AG09319 (cell line): ENCODE results near the gene VSX1.

Experiments
- DNase-seq: peaks from one replicate; pipeline ENCODE4 v3.0.0-alpha.2; 2010; ENCODE audit warnings: low read depth; ENCODE audit errors: extremely low read depth
- TF ChIP-seq, protein P1 (sequence below): IDR thresholded peaks from 2 replicates; pipeline ENCODE4 v1.5.1; 2011; ENCODE audit warnings: low read depth, mild to moderate bottlenecking, inconsistent platforms, low read length, moderate library complexity

VSX1 gene

DNA sequence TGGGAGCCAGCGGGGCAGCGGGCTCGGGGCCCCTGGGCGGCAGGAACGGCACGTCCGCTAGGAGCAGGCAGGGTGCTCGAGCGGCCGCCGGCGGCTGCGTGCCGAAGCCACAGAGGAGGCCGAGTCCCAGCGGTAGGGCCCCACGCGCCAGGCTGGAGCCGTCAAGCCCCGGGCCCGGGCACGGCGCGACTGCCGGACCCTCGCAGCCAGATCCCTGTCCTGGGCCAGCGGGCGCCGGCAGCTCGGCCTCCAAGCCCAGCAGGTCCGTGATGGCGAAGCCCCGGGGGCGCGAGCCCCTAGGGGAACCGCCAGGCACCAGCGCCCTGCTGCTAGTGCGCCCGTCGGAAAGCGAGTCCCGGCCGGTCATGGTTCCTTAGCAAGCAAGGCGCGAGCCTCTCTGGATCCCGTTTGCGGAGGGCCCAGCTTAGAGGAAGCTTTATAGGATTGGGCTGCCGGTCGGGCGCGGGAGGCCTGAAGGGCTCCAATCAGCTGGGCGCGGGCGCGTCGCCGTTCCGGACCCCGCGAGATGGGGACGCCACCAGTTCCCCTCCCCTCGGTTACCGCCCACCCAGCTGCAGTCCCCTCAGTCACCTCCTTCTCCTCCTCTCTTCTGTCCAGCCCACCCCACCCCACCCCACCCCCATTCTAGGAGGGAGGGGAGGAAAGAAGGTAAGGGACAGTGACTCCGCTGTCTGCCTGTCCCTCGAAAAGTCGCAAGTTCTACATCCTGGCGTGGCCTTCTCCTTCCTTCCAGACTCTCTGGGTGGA, at the start of gene VSX1:
VSX1 (minus strand) TSS at position 412 of the 768 bp plus-strand sequence; CDS start at position 367, 45 bp downstream.
- TF ChIP-seq, protein P1, sequence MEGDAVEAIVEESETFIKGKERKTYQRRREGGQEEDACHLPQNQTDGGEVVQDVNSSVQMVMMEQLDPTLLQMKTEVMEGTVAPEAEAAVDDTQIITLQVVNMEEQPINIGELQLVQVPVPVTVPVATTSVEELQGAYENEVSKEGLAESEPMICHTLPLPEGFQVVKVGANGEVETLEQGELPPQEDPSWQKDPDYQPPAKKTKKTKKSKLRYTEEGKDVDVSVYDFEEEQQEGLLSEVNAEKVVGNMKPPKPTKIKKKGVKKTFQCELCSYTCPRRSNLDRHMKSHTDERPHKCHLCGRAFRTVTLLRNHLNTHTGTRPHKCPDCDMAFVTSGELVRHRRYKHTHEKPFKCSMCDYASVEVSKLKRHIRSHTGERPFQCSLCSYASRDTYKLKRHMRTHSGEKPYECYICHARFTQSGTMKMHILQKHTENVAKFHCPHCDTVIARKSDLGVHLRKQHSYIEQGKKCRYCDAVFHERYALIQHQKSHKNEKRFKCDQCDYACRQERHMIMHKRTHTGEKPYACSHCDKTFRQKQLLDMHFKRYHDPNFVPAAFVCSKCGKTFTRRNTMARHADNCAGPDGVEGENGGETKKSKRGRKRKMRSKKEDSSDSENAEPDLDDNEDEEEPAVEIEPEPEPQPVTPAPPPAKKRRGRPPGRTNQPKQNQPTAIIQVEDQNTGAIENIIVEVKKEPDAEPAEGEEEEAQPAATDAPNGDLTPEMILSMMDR, result no peak
- DNase-seq, result no peak

GRCh38 chr20:25129908-25130307, 48.0 kb upstream of the VSX1 start:
- TF ChIP-seq, protein P1, result no peak
- DNase-seq, result no peak

DNA sequence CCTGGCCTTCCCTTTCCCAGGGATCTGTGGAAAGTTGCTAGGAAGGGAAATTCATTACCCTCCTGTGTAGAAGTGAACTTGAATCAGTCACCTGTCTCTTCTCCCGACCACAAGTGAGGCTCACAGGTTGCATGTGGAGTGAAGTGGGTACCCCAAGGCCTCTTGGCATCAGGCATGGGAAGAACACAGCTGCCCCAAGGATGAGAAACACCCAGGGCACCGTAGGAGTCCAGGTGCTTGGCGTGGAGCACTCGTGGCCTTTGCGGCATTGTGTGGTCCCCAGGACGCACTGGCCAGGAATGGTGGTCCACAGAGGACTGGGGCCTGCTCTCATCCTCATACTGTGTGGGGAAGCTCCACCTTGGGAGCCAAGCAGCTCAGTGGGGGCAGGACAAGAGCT, 47.5 kb upstream of the VSX1 start:
- TF ChIP-seq, protein P1, result no peak
- DNase-seq, result no peak

DNA sequence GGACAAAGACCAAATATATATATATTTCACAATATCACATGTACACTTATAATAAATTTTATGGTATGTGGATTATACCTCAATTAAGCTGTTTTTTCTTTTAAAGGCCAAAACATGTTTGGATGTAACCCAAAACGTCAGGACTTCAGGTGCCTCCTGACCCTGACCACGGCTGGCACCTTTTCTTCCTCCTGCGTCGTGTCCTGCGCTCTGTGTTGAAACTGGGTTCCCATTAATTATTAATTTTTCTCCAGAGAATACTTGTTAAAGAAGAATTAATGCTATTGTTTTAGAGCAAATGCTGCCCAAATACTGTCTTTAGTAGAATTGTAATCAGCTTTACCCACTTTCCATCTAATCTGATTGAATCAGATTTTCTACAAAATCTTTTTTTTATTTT, 46.7 kb upstream of the VSX1 start:
- TF ChIP-seq, protein P1, result no peak
- no peak for DNase-seq

DNA sequence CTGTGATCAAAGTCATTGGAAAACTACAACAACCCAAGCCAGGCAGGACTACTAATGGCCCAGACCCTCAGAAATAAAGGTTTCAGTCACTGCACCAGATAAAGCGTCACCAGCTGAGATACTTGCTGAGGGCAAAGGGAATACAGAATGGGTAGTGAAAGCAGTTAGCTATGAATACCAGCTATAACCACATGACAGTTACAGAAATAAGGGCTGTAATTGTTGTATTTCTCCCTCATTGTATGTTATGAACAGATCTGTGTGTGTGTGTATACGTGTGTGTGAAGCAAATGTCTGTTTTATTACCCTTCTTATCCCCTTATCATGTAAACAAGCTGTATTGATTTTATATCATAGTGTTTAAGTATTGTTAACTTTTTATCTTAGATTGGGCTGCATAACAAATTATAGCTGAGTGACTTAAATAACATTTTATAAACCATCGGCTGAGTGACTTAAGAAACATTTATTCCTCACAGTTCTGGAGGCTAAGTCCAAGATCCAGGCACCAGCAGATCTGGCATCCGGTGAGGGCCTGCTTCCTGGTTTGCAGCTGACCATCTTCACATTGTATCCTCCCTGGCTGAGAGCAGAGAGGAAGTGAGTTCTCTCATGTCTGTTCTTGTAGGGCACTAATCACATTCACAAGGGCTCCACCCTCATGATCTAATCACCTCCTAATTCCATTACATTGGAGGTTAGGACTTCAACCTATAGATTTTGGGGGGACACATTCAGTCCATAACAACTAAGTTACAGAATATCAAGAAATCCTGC, 46.0 kb upstream of the VSX1 start:
- TF ChIP-seq, protein P1, result no peak
- no peak for DNase-seq

DNA sequence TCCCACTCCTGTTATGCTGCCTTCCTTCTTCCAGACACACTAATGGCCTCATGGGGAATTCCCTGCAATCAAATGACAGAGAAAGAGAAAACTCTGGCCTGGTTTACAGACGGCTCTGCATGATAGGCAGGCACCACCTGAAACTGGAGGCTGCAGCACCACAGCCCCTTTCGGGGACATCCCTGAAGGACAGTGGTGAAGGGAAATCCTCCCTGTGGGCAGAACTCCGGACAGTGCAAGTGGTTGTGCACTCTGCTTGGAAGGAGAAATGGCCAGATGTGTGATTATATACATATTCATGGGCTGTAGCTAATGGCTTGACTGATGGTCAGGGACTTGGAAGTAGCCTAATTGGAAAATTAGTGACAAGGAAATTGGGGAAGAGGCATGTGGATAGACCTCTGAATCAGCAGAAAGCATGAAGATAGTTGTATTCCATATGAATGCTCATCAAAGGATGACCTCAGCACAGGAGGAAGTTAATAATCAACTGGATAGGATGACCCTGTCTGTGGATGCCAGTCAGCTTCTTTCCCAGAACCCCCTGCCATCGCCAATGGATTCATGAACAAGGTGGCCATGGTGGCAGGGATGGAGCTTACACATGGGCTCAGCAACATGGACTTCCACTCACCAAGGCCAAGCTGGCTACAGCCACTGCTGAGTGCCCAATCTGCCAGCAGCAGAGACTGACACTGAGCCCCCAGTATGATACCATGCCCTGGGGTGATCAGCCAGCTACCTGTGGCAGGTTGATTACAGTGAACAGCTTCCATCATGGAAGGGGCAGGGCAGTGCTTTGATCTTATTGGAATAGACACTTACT, 44.5 kb upstream of the VSX1 start:
- DNase-seq, result no peak
- TF ChIP-seq, protein P1, result no peak

DNA sequence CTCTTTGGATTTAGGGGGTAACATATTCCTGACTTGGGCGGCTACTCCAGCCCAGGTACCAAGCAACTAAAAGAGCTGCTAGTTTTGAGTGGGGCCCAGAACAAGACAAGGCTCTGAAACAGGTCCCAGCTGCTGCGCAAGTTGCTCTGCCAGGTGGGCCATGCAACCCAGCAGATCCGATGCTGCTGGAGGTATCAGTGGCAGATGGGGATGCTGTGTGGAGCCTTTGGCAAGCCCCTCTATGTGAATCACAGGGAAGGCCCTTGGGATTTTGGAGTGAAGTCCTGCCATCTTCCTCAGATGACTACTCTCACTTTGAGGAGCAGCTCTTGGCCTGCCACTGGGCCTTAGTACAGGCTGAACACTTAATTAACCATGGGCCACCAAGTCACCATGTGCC, 43.7 kb upstream of the VSX1 start:
- DNase-seq, result no peak
- TF ChIP-seq, protein P1, result no peak
